CD8-positive, alpha-beta memory T cell (primary cell): ENCODE measurements around the gene C1QTNF4. TPM values are rescaled to one million over a fixed set of nuclear protein-coding genes. Genes with fewer than 3 reads are reported as not detected.
A peak's percentile ranks its signal among the peaks of the same experiment; 100 is the strongest.
"Not testable (repeated sequence)": the region's sequence is repeated elsewhere in the genome, so short reads cannot be mapped to it uniquely, and the experiment has no call there.

Experiments
- CTCF ChIA-PET: fragments of 350-600 bp; sonication (Branson Sonifier 250); formaldehyde crosslinking; loops from one replicate; lab custom pipeline; 2021; ENCODE audit warnings: antibody characterized with exemption; lab: Charles Lee
- POLR2A ChIA-PET: fragments of 350-600 bp; sonication (Branson Sonifier 250); formaldehyde crosslinking; loops from one replicate; lab custom pipeline; 2021; ENCODE audit warnings: antibody characterized with exemption; lab: Charles Lee
- DNase-seq, 5 donors: peaks; one replicate each; pipeline versions ENCODE4 v3.0.0 to v3.0.0-alpha.2; 2020 to 2022; ENCODE audit warnings: mixed read lengths in 1 of 5
- H3K27ac ChIP-seq: one replicate; pipeline ENCODE4 v1.7.0; 2013; ENCODE audit warnings: low read depth, mild to moderate bottlenecking, low read length, moderate library complexity
- H3K27me3 ChIP-seq: 2 replicates; pipeline ENCODE4 v1.7.0; 2013; ENCODE audit warnings: low read length, mild to moderate bottlenecking; ENCODE audit not compliant: insufficient read depth, poor library complexity, severe bottlenecking
- H3K36me3 ChIP-seq: 2 replicates; pipeline ENCODE4 v1.7.0; 2013; ENCODE audit warnings: mild to moderate bottlenecking, low read length, moderate library complexity; ENCODE audit not compliant: insufficient read depth
- H3K4me1 ChIP-seq: 2 replicates; pipeline ENCODE4 v1.7.0; 2013; ENCODE audit warnings: mild to moderate bottlenecking, low read length, moderate library complexity; ENCODE audit not compliant: insufficient read depth
- H3K4me3 ChIP-seq: 2 replicates; pipeline ENCODE4 v1.7.0; 2013; ENCODE audit warnings: mild to moderate bottlenecking, low read length
- H3K9me3 ChIP-seq: 2 replicates; pipeline ENCODE4 v1.7.0; 2013; ENCODE audit warnings: mild to moderate bottlenecking, low read length
- H3K27ac Mint-ChIP-seq, 8 donors: one replicate each; pipeline ENCODE4 v1.8.0; 2020 to 2021; ENCODE audit warnings: mixed read lengths in 8 of 8, mild to moderate bottlenecking in 6 of 8, inconsistent platforms in 3 of 8, moderate library complexity in 3 of 8
- H3K27me3 Mint-ChIP-seq, 2 donors: one replicate each; pipeline ENCODE4 v1.8.0; 2020 to 2021; ENCODE audit warnings: mixed read lengths in 2 of 2, mild to moderate bottlenecking in 1 of 2, moderate library complexity in 1 of 2
- H3K36me3 Mint-ChIP-seq, 3 donors: one replicate each; pipeline ENCODE4 v1.8.0; 2020 to 2021; ENCODE audit warnings: mixed read lengths in 3 of 3, inconsistent platforms in 1 of 3, mild to moderate bottlenecking in 1 of 3
- H3K4me1 Mint-ChIP-seq, 3 donors: one replicate each; pipeline ENCODE4 v1.8.0; 2020 to 2021; ENCODE audit warnings: mixed read lengths in 3 of 3, inconsistent platforms in 1 of 3, mild to moderate bottlenecking in 1 of 3
- H3K4me3 Mint-ChIP-seq, 7 donors: one replicate each; pipeline ENCODE4 v1.8.0; 2020 to 2021; ENCODE audit warnings: mixed read lengths in 7 of 7, mild to moderate bottlenecking in 6 of 7, moderate library complexity in 4 of 7, inconsistent platforms in 2 of 7
- H3K9me3 Mint-ChIP-seq, 5 donors: one replicate each; pipeline ENCODE4 v1.8.0; 2020 to 2022; ENCODE audit warnings: mixed read lengths in 5 of 5, mild to moderate bottlenecking in 3 of 5, moderate library complexity in 2 of 5, inconsistent platforms in 1 of 5
- polyA plus RNA-seq: library from polyadenylated mRNA; unstranded; fragments of 300-500 nt; fragmentation: Illumina TruSeq; gene quantifications from one replicate; pipeline ENCODE4 v1.2.3, GENCODE V29; 2021
- total RNA-seq, 2 experiments: library from RNA; stranded (reverse); gene quantifications; one replicate each; pipeline ENCODE4 v1.2.3, GENCODE V29; 2021

C1QTNF4 gene
- total and polyA plus RNA-seq, 3 experiments from 2014 or later = 0.18 TPM; not detected in 2

GRCh38 chr11:47564366-47564765, 29.8 kb downstream of the C1QTNF4 start:
- Mint-ChIP-seq H3K4me1 (peaks cover 14 to 28% (median 22%) of the 10 kb centered on the region in 3 donors), H3K27ac (peak overlapping the region in 5 of 8 donors; percentile 39 to 81 (median 51)), H3K4me3 (peak overlapping the region; percentile 60 to 91 (median 82))
- not testable (repeated sequence) for H3K27ac ChIP-seq, H3K36me3 Mint-ChIP-seq, H3K36me3 ChIP-seq, H3K27me3 ChIP-seq, H3K4me1 ChIP-seq, H3K4me3 ChIP-seq, H3K9me3 Mint-ChIP-seq, H3K9me3 ChIP-seq, DNase-seq, H3K27me3 Mint-ChIP-seq
- POLR2A ChIA-PET = interaction anchor here (0.5 to 2.1 kb wide), 3 partner anchors 11 to 1158 kb away, joined by 3 to 10 read pairs (median 4); partner anchors contain the start of gene CELF1
- CTCF ChIA-PET = interaction anchor here (1.1 to 3.3 kb wide), 5 partner anchors 8 to 15 kb away, joined by 3 to 18 read pairs (median 4); partner anchors contain the start of genes CELF1, KBTBD4 and NDUFS3

- H3K4me3 ChIP-seq, H3K36me3 ChIP-seq, H3K9me3 ChIP-seq, H3K4me1 ChIP-seq, H3K36me3 Mint-ChIP-seq, H3K9me3 Mint-ChIP-seq, H3K27me3 Mint-ChIP-seq, DNase-seq, H3K27me3 ChIP-seq, H3K4me3 Mint-ChIP-seq, H3K27ac ChIP-seq: not testable (repeated sequence)
- Mint-ChIP-seq H3K4me1 (peaks cover 14 to 28% (median 22%) of the 10 kb centered on the region in 3 donors), H3K27ac (peak overlapping the region in 1 of 8 donors; percentile 36)
- ChIA-PET POLR2A (interaction anchor here (0.6 kb wide), 1 partner anchor 1267 kb away, joined by 4 read pairs; no protein-coding TSS in a partner anchor), CTCF (interaction anchor here (0.6 to 1.3 kb wide), 2 partner anchors 9 to 10 kb away, joined by 3 read pairs; no protein-coding TSS in a partner anchor)
Measured at GRCh38 chr11:47562393-47562792, 31.8 kb downstream of the C1QTNF4 start.

- Mint-ChIP-seq H3K27me3 (no peaks in the 10 kb centered on the region), H3K9me3 (no peaks in the 10 kb centered on the region), H3K27ac (peak overlapping the region in 1 of 8 donors; percentile 51), H3K4me3 (peak overlapping the region in 1 of 7 donors; percentile 40), H3K4me1 (peaks cover 6 to 13% (median 10%) of the 10 kb centered on the region in 3 donors), H3K36me3 (peaks cover 0 to 2% (median 1%) of the 10 kb centered on the region in 3 donors)
- Histone ChIP-seq H3K4me3 (no peak overlapping the region), H3K27ac (no peak overlapping the region), H3K9me3 (no peaks in the 10 kb centered on the region), H3K36me3 (no peaks in the 10 kb centered on the region), H3K27me3 (no peaks in the 10 kb centered on the region), H3K4me1 (no peaks in the 10 kb centered on the region)
- ChIA-PET CTCF (no interaction called here), POLR2A (no interaction called here)
- no peak for DNase-seq
Measured at GRCh38 chr11:47560426-47560825, 33.8 kb downstream of the C1QTNF4 start.

GRCh38 chr11:47558695-47559094, 35.5 kb downstream of the C1QTNF4 start:
- POLR2A ChIA-PET = interaction anchor here (0.7 kb wide), 1 partner anchor 19 kb away, joined by 3 read pairs; no protein-coding TSS in a partner anchor
- Mint-ChIP-seq H3K36me3 (peaks cover 0 to 2% (median 0%) of the 10 kb centered on the region in 3 donors), H3K4me1 (peaks cover 3 to 6% (median 5%) of the 10 kb centered on the region in 3 donors), H3K4me3 (no peak overlapping the region), H3K9me3 (no peaks in the 10 kb centered on the region), H3K27me3 (no peaks in the 10 kb centered on the region), H3K27ac (no peak overlapping the region)
- no peak for DNase-seq
- no peaks in the 10 kb centered on the region for H3K9me3 ChIP-seq
- H3K36me3 ChIP-seq = no peaks in the 10 kb centered on the region
- CTCF ChIA-PET = no interaction called here
- H3K27me3 ChIP-seq = no peaks in the 10 kb centered on the region
- no peak overlapping the region for H3K4me3 ChIP-seq
- no peaks in the 10 kb centered on the region for H3K4me1 ChIP-seq
- no peak overlapping the region for H3K27ac ChIP-seq

GRCh38 chr11:47557004-47557403, 37.2 kb downstream of the C1QTNF4 start:
- H3K4me1 Mint-ChIP-seq = peaks cover 8 to 17% (median 16%) of the 10 kb centered on the region in 3 donors
- H3K27me3 ChIP-seq, H3K4me1 ChIP-seq, H3K4me3 ChIP-seq, H3K9me3 ChIP-seq, H3K27ac Mint-ChIP-seq, DNase-seq, POLR2A ChIA-PET, H3K36me3 ChIP-seq, H3K4me3 Mint-ChIP-seq, H3K9me3 Mint-ChIP-seq, H3K27me3 Mint-ChIP-seq, H3K27ac ChIP-seq, H3K36me3 Mint-ChIP-seq: not testable (repeated sequence)
- CTCF ChIA-PET = interaction anchor here (1.3 kb wide), 1 partner anchor 21 kb away, joined by 4 read pairs; no protein-coding TSS in a partner anchor

- peak overlapping the region; percentile 82 to 100 (median 97) for H3K4me3 Mint-ChIP-seq
- DNase-seq = no peak
- ChIA-PET POLR2A (interaction anchor here (0.9 to 2.3 kb wide), 4 partner anchors 11 to 162 kb away, joined by 3 to 10 read pairs (median 4); partner anchors contain the start of genes AGBL2, KBTBD4, NDUFS3 and PTPMT1), CTCF (interaction anchor here (0.7 to 1.6 kb wide), 11 partner anchors 9 to 127 kb away, joined by 3 to 18 read pairs (median 4); partner anchors contain the start of genes KBTBD4, NDUFS3, PSMC3 and PTPMT1)
- H3K27ac Mint-ChIP-seq = peak overlapping the region in 7 of 8 donors; percentile 65 to 99 (median 84)
- H3K36me3 Mint-ChIP-seq = peaks cover 0 to 21% (median 3%) of the 10 kb centered on the region in 3 donors
- H3K9me3 ChIP-seq = no peaks in the 10 kb centered on the region
- peaks cover 39% of the 10 kb centered on the region for H3K4me1 ChIP-seq
- no peaks in the 10 kb centered on the region for H3K9me3 Mint-ChIP-seq
- no peaks in the 10 kb centered on the region for H3K27me3 ChIP-seq
- H3K4me3 ChIP-seq = peak overlapping the region; percentile 66
- peak overlapping the region; percentile 38 for H3K27ac ChIP-seq
- H3K4me1 Mint-ChIP-seq = peaks cover 35 to 49% (median 49%) of the 10 kb centered on the region in 3 donors
- no peaks in the 10 kb centered on the region for H3K27me3 Mint-ChIP-seq
- no peaks in the 10 kb centered on the region for H3K36me3 ChIP-seq
Measured at GRCh38 chr11:47553406-47553743, 40.8 kb downstream of the C1QTNF4 start.

GRCh38 chr11:47552566-47553405, 41.4 kb downstream of the C1QTNF4 start, which contains the start of gene CELF1:
CELF1 (minus strand) TSS chr11:47553132; CDS start chr11:47499523, 53,609 bp downstream.
- peaks cover 0 to 24% (median 3%) of the 10 kb centered on the region in 3 donors for H3K36me3 Mint-ChIP-seq
- peaks cover 44% of the 10 kb centered on the region for H3K4me1 ChIP-seq
- no peaks in the 10 kb centered on the region for H3K27me3 ChIP-seq
- no peaks in the 10 kb centered on the region for H3K9me3 Mint-ChIP-seq
- ChIA-PET CTCF (interaction anchor here (0.6 to 2.1 kb wide), 15 partner anchors 9 to 127 kb away, joined by 3 to 18 read pairs (median 4); partner anchors contain the start of genes KBTBD4, NDUFS3, PSMC3 and PTPMT1), POLR2A (interaction anchor here (0.7 to 2.3 kb wide), 5 partner anchors 12 to 213 kb away, joined by 3 to 10 read pairs (median 4); partner anchors contain the start of genes AGBL2, KBTBD4, NDUFS3 and PTPMT1)
- no peaks in the 10 kb centered on the region for H3K36me3 ChIP-seq
- H3K27me3 Mint-ChIP-seq = no peaks in the 10 kb centered on the region
- H3K4me1 Mint-ChIP-seq = peaks cover 40 to 55% (median 55%) of the 10 kb centered on the region in 3 donors
- H3K27ac Mint-ChIP-seq = peak within 1 kb of the TSS; percentile 95 to 99 (median 98)
- H3K27ac ChIP-seq = peak within 1 kb of the TSS; percentile 59
- H3K4me3 ChIP-seq = peak within 1 kb of the TSS; percentile 66
- H3K4me3 Mint-ChIP-seq = peak within 1 kb of the TSS; percentile 95 to 100 (median 97)
- DNase-seq = peak; percentile 88 to 94 (median 91)
- no peaks in the 10 kb centered on the region for H3K9me3 ChIP-seq
